Activated CD4-positive, alpha-beta T cell treated with anti-CD3 and anti-CD28 coated beads, Interleukin-2, amount 50 U/mL, for 24 hours (primary cell): ENCODE measurements around the gene TMEM186.
"Not testable (repeated sequence)": the region's sequence is repeated elsewhere in the genome, so short reads cannot be mapped to it uniquely, and the experiment has no call there.

Experiments
- DNase-seq, 2 donors: peaks; one replicate each; pipeline ENCODE4 v3.0.0-alpha.2; 2020; ENCODE audit warnings: low read depth in 1 of 2, low spot score in 1 of 2

Gene TMEM186

GRCh38 chr16:8812162-8812843, 14.9 kb upstream of the TMEM186 start:
- no peak for DNase-seq

DNA sequence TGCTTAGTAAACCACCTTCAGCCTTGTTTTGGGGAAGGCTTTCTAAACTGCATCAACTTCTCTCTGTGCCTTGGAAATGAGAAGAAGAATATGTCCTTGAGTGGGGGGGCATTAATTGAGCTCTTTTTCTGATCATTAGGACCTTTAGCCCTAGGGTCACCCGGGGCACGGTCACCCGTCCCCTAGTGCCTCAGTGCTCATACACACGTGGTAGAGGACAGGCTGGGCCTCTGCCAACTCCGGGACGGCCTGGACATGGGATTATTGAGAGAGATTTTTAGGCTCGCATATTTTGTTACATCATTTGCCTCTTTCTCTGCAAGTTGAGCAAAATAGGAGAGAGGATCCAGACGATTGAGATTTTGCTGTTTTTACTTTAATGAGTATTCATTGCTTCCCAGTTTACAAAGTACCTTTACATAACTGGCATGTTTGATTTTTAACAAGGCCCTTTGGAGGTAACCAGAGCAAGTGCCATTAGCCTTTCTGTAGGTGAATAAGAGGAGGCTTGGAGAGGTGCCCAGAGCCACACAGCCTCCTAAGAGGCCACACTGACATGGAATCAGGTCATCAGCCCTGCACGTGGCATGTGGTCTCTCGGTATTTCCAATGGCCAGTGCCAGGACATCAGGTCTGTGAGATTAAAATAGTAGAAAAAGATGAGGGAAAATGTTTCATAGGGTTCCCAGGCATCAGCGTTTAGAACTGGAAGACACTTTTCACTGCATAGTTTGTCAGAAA, 11.3 kb upstream of the TMEM186 start:
- DNase-seq, result no peak

- no peak for DNase-seq
Observed at GRCh38 chr16:8808009-8808408, 10.6 kb upstream of the TMEM186 start.

GRCh38 chr16:8807189-8807588, 9.8 kb upstream of the TMEM186 start:
- no peak for DNase-seq

- no peak for DNase-seq
Observed at GRCh38 chr16:8806272-8806983, 9.0 kb upstream of the TMEM186 start.

- no peak for DNase-seq
Observed at GRCh38 chr16:8804313-8804712, 6.9 kb upstream of the TMEM186 start.

DNA sequence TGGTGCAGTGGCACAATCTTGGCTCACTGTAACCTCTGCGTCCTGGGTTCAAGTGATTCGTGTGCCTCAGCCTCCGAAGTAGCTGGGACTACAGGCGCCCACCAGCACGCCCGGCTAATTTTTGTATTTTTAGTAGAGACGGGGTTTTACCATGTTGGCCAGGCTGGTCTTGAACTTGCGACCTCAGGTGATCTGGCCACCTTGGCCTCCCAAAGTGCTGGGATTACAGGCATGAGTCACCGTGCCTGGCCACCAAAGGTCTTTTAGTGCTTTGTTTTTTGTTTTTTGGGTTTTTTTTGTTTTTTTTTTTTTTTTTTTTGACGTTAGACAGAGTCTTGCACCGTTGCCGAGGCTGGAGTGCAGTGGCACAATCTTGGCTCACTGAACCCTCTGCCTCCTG, 6.3 kb upstream of the TMEM186 start:
- DNase-seq, result not testable (repeated sequence)

- DNase-seq, result no peak
Observed at GRCh38 chr16:8801701-8802100, 4.3 kb upstream of the TMEM186 start.

DNA sequence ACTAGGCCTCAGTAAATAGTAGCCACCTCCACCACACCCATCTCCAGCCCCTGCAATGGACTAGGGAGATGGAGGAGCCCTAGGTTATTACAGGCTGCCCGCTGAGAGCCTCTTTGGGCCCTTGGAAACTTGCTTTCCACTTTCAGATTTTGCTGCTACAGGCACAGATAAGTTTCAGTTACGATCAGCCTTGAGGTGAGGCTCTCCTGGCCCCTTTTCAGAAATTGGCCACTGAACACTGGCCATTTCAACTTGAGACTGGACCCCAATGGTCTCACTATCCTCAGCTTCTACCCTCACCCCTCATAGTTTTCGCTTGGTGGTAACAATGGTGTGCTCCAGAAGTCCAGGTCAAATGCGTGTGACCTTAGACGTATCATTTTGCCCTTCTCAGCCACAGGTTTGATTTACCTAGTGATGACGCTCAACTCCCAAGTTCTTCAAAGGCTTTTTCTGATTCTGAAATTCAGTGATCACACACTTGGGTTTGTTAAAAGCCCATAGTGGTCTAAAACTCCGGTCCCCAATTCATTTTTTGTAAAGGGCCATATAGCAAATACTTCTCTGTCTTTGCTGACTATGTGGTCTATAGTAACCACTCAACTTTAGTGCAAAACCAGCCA, 1.2 kb upstream of the TMEM186 start:
- no peak for DNase-seq

DNA sequence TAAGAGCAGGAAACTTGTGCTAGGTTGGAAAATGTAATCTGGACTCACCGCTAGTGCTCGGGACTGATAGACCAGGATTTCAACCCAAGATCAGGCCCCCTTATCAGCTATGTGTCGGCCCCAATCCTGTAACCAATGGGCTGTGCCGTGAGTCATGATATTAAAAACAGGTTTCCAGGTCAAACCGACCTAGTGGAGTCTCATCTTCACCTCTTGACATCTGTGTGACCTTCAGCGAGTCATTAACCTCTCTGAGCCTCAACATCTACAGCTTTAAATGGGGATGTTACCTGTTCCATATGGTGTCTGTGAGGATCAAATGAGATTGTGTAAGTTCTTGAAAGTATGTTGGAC, 712 bp upstream of the TMEM186 start:
- peak; percentile 6 for DNase-seq

DNA sequence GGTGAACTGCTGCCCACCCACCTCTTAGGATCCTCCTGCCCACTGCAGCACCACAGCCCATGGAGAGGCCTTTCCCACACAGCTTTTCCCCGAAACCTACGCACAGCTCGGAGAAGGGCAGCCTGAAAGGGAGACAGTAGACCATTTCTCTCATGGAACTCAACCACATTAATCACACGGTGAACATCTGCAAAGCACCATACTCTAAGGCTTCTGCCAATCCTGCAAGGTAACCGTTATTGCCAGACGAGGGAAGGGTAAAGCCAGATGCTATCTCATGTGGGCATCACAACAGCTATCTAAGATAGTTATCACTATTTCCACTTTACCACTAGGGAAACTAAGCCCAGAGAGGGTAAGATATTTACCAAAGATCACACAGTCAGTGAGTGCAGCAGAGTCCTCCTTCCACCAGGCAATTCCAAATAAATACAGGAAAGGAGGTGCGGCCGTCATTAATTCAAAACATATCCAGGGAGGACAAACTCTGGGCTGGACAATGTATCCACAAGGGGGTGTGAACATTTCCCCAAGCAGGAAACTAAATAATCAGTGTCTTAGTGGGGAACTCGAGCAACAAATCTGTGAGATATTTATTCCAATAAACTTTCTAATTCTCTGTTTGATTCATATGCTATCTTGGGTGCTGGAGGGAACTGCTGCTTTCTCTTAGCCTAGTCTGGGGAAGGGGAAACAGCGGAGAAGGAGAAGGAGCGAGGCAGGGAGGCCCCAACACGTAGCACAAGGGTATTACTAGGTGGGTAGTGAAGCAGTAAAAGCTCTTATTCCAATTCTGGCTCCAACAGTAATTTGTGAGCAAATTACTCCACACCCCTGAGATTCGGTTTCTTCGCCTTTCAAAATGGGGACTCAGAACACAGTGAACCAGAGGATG, 723 bp downstream of the TMEM186 start:
- DNase-seq, result no peak

DNA sequence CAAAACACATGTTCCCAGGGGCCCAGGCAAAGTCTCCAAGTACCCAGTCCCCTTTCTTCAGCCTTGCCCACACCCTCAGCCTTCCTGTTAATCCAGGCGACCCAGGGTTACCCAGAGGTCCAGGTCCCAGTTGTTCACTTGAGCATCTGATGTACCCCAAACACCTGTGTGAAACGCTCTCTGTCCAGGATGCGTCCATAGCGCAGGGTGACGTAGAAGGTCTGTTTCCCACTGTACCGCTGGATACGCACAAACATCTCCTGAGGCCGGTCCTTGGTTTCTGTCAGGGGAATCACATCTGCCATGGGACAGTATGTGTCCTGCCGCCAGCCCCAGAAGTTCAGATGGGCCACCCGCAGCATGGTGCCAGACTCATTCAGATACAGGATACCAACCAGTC, 1.6 kb downstream of the TMEM186 start:
- DNase-seq, result no peak

DNA sequence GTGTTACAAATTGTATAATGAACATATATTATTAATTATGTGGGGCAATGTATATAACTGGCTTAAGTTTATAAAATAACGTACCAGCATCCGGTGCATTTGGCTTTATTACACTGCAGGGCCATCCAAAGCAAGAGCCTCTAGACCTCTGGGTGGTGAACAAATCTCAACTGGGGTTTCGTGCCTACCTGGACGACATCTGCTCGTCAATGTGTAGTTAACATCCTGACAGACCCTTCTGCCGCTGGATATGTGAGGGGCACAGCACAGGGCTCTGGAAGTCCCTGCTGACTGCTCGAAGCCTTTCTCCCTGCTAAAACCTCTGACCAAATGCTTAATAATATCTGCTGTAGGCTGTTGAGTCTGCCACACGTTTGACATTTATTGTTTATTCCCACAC, 2.3 kb downstream of the TMEM186 start:
- DNase-seq, result no peak

DNA sequence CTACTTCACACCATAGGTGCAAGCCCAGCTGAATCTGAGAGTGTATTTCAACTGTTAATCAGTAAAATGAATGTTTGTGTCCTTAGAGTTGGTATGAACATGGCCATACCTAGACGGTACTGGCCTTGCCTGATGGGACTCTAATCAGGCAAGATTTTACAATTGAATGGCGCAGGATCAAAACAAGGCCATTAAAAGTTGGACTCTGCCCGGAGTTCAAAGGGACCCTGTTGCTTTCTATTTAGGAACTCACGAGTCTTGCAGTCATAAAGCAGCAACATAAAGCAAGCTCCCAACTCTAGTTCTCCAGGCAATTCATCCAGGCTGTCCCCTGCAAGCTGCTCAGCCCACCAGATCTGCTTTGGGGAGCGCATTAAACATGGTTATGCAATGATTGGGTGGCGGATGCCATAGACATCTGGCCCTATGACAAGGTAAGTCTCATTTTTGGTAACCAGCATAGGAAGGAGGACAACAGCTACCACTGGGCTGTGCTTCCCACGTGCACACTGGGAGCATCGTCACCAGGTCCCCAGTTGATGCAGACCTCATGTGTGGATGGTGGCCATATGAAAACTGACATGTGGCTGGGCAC, 8.8 kb downstream of the TMEM186 start:
- DNase-seq, result no peak

DNA sequence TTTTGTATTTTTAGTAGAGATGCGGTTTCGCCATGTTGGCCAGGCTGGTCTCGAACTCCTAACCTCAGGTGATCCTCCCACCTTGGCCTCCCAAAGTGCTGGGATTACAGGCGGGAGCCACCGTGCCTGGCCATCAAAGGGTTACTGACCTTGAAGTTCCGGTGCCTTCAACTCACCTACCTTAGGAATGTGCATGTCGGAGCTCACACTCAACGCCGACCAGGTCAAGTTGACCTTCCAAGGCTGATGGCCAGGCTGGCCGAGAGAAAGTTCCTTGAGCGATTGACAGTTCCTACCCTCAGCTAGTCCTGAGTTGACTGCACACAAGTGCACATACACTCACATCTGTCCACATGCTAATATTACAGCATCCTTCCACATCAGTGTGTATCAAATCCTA, 11.1 kb downstream of the TMEM186 start:
- DNase-seq, result not testable (repeated sequence)

DNA sequence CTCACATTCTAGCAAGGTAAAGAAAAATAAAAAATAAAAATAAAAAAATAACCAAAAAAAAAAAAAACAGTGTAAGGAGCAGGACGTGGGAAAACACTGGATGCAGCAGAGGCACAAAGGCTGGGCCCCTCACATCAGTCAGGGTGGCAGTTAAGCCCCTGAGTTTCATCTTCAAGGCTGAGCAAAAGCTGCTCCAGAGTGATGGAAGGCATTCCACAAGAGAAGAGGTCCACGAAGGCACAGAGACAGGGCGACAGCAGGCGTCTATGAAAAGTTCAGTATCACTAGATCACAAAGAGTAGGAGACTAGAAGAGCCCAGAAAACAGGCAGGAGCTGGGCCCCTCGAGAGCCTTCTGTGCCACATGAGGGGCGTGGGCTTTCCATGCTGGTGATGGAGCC, 12.0 kb downstream of the TMEM186 start:
- no peak for DNase-seq

- DNase-seq, result no peak
Observed at GRCh38 chr16:8782673-8783072, 14.8 kb downstream of the TMEM186 start.

DNA sequence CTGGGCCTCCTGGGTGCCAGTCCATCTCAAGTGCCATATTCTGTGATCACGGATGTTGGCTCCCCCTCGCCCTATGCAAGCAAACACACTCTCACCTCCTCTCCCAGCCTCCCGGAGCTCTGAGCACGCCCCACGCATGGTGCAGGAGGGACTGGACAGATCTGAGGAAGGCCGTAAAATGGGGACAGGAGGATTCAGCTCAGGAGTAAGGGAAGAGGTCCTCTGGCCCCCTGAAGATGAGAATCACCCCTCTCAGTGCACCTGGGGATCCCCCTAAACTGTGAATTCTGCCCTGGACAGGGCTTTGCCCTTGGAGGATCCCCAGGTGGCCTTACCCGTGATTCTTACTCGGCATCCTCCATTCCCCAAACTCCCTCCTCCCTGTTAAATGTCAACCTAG, 15.6 kb downstream of the TMEM186 start:
- no peak for DNase-seq

DNA sequence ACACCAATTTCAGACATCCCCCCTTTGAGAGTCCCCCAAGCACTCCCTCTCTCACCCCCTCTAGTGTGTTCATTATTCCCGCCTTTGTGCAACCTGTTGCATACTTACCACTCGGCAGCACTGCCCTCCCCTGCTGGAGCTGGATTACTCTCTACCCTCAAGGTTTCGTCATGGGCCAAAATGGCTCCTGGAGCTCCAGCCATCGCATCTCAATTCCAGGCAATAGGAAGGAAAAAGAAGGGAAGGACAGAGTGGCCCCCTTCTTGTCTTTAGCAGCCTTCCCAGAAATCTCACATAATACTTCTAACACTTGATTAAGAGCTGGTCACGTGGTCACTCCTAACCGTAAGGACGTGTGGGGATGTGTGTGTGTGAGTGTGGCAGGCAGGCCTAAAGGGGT, 20.2 kb downstream of the TMEM186 start:
- no peak for DNase-seq

GRCh38 chr16:8776129-8776584, 21.3 kb downstream of the TMEM186 start:
- no peak for DNase-seq
